GM12872 (cell line): ENCODE results near the gene STX18.

Experiments used
- TF ChIP-seq, protein P1 (sequence below): IDR thresholded peaks from 3 replicates; pipeline ENCODE4 v1.5.1; 2011; ENCODE audit warnings: low read depth, mild to moderate bottlenecking, low read length, moderate library complexity; ENCODE audit not compliant: insufficient read depth

The STX18 gene

DNA sequence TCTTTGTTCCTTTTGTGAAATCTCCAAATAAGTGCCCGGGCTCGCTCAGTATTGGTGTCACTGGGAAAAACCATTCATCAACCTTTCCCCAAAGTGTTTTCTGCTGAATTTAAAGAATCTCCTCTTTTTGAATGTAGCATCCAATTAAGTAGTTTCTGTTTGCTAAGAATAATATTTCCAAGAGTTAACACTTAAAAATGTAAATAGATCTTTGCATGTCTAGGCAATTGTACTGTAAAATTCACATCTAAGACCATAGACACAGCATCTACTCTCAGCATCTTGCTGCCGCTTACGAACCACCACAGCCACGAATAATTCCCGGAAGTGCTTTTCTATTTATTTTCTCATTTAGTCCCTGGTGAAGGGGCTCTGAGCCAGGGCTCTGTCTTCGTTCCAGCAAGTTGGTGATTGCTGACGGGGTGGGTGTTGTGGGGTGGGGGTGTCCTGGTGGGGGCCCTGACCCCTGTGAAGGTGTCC, 153.5 kb downstream of the STX18 start:
- TF ChIP-seq, protein P1, sequence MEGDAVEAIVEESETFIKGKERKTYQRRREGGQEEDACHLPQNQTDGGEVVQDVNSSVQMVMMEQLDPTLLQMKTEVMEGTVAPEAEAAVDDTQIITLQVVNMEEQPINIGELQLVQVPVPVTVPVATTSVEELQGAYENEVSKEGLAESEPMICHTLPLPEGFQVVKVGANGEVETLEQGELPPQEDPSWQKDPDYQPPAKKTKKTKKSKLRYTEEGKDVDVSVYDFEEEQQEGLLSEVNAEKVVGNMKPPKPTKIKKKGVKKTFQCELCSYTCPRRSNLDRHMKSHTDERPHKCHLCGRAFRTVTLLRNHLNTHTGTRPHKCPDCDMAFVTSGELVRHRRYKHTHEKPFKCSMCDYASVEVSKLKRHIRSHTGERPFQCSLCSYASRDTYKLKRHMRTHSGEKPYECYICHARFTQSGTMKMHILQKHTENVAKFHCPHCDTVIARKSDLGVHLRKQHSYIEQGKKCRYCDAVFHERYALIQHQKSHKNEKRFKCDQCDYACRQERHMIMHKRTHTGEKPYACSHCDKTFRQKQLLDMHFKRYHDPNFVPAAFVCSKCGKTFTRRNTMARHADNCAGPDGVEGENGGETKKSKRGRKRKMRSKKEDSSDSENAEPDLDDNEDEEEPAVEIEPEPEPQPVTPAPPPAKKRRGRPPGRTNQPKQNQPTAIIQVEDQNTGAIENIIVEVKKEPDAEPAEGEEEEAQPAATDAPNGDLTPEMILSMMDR, result no peak

- TF ChIP-seq, protein P1, result no peak
These were observed 154.1 kb downstream of the STX18 start for GRCh38 chr4:4387531-4388310.

DNA sequence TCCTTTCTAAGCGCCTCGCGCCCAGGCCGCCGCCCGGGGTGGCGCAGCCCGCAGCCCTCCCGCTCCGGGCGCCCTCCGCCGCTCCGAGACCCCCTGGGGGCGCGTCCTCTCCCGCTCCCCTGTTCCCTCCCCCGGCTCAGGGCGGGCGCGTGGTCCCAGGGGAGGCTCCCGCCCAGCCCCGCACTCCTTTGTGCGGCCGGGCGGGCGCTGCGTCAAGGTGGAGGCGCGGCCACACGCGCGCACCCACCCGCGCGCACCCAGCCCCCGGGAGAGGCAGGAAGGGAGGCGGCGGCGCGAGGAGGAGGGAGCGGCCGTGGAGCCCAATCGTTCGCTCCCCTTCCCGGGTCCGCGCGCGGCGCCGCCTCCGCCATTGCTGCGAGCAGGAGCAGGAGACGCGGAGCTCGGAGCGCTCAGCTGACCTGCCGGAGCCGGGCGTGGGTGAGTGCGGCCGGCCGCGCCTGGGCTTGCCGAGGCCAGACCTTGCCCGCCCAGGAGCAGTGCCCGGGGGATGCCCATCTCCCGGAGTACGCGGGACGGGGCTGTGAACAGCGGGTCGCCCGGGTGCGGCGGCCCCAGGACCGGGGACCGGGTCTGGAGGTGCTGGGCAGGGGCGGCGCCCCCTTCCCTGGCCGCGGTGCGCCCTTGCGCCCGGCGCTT, 155.0 kb downstream of the STX18 start, which contains the start of gene NSG1:
Gene NSG1, plus strand, starts transcription at position 367 of the 657 bp plus-strand sequence. CDS start 528 bp downstream, outside the sequence.
- TF ChIP-seq, protein P1, result no peak

DNA sequence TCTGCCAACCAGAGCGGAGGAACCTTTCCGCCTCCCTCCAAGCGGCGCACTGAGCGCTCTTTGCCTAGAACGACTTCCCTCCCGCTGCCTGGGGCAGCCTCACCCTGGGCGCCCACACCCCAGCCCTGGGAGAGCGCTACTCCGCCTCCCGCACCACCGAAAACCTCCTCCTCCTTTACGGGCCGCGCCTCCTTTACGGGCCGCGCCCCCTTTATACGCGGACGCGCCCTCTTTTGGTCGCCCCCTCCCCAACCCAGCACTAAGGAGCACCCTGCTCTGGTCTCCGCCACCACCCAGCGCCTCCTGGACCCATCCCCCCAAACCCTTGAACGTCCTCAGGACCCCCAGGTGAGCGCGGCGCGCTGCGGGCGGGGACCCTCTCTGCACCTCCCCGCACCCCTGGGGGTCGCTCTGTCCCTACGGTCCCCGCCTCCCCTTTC, 155.5 kb downstream of the STX18 start:
- TF ChIP-seq, protein P1, result no peak

GRCh38 chr4:4385729-4386295, 156.0 kb downstream of the STX18 start:
- TF ChIP-seq, protein P1, result no peak

DNA sequence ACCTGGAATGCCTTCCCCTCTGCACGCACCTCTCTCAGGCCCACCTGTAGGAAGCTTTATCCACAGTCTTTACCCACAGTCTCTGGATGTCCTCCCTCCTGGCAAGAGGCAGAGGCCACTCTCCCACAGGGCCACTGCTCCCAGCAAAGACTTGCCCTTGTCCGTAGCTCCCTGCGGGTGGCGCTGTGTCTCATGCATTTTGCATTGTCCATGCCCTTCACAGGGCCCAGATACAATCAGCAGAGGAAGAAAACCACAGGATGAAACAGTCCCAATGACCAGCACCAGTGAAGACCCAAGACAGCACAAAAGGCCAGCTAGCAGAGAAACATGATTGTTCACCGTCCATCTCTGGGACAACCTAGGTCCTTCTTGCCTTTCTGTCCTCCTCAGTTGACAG, 157.0 kb downstream of the STX18 start:
- TF ChIP-seq, protein P1, result peak; percentile 58; the same call in 2 of the 3 replicates

DNA sequence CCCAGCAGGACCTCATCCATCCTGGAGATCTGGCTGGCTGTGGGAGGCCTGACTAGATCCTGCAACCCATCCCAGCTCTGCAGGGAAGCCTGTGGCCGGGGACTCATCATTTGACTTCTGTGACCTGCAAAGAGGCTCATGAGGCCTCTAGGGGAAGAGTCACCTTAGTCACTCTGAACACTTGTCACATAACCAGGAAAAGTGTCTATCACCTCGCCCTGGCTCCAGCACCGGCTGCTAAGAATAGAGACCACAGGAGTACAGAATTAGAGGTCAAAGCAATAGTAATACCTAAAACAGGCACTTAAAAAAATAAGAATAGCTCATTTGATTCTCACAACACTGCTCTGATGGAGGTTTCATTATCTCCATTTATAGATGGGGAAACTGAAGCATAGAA, 158.8 kb downstream of the STX18 start:
- TF ChIP-seq, protein P1, result no peak
